HepG2 (cell line): ENCODE results near the gene PARK7. TPM values are rescaled to one million over a fixed set of nuclear protein-coding genes. Genes with fewer than 3 reads are reported as not detected.

Experiments used
- ATAC-seq: fragments of 200-7000 bp; cut with Tn5 transposase; 3 replicates; pipeline ENCODE4 v1.9.1; 2020; ENCODE audit warnings: mild to moderate bottlenecking, moderate library complexity
- BruUV-seq: library from RNA; stranded (reverse); fragments of 400-500 nt; replicated peaks from 2 replicates; lab custom pipeline; 2021; lab: Mats Ljungman, UMichigan
- CTCF ChIA-PET: fragments of 300-600 bp; formaldehyde crosslinking; extraction: SDS; loops from one replicate; lab custom pipeline; 2021; ENCODE audit warnings: low total read pairs, inconsistent platforms, low intra/inter-chr PET ratio; lab: Yijun Ruan, JAX
- POLR2A ChIA-PET: fragments of 350-600 bp; sonication (Branson Sonifier 250); formaldehyde crosslinking; loops from one replicate; lab custom pipeline; 2020; ENCODE audit warnings: antibody characterized with exemption, inconsistent platforms; lab: Yijun Ruan, JAX
- DNase-seq: peaks from one replicate; pipeline ENCODE4 v3.0.0-alpha.2; 2015; ENCODE audit warnings: low spot score
- FAIRE-seq: peaks from 3 replicates; lab custom pipeline; 2011; peaks lifted over from hg19 to GRCh38; lab: Jason Lieb, UNC
- H2AFZ ChIP-seq: one replicate; pipeline ENCODE4 v1.6.1; 2011; ENCODE audit warnings: low read length, inconsistent platforms
- H3K27ac ChIP-seq: fragments of 300-600 bp; 3 replicates; pipeline ENCODE4 v1.8.0; 2011; ENCODE audit warnings: mixed run types, mild to moderate bottlenecking, mixed read lengths, low read length, inconsistent platforms; ENCODE audit not compliant: insufficient read depth; ENCODE audit errors: extremely low read length
- H3K27me3 ChIP-seq, 2 experiments: fragments of 200-600 bp in 1 of 2; 2 replicates in 1 of 2; 3 replicates in 1 of 2; pipeline versions ENCODE4 v1.6.0 to v1.8.0; 2011; ENCODE audit warnings: low read length in 2 of 2, mild to moderate bottlenecking in 2 of 2, moderate library complexity in 2 of 2, inconsistent platforms in 1 of 2; ENCODE audit not compliant: insufficient read depth in 2 of 2, control insufficient read depth in 1 of 2
- H3K36me3 ChIP-seq, 2 experiments: fragments of 200-600 bp in 1 of 2; replicated peaks in 1 of 2; 2 replicates in 1 of 2; 3 replicates in 1 of 2; pipeline versions ENCODE4 v1.5.1 to v1.8.0; 2011; ENCODE audit warnings: low read length in 2 of 2, inconsistent platforms in 1 of 2; ENCODE audit not compliant: insufficient read depth in 2 of 2, control insufficient read depth in 1 of 2
- H3K4me1 ChIP-seq: 2 replicates; pipeline ENCODE4 v1.5.1; 2012; ENCODE audit warnings: low read length, inconsistent platforms; ENCODE audit not compliant: insufficient read depth
- H3K4me2 ChIP-seq: 2 replicates; pipeline ENCODE4 v1.6.0; 2011; ENCODE audit warnings: low read depth, low read length, inconsistent platforms
- H3K4me3 ChIP-seq, 3 experiments: fragments of 200-600 bp in 1 of 3; sonication (generic), shearing (Covaris generic) in 1 of 3; replicated peaks in 1 of 3; 2 replicates each; pipeline ENCODE4 v1.5.1; 2011 to 2016; ENCODE audit warnings: low read length in 3 of 3, inconsistent platforms in 2 of 3, low read depth in 2 of 3, mild to moderate bottlenecking in 2 of 3, control low read depth in 1 of 3, mixed read lengths in 1 of 3; ENCODE audit not compliant: insufficient read depth in 1 of 3
- H3K79me2 ChIP-seq: one replicate; pipeline ENCODE4 v1.6.1; 2011; ENCODE audit warnings: low read length, inconsistent platforms; ENCODE audit not compliant: insufficient read depth
- H3K9ac ChIP-seq: 2 replicates; pipeline ENCODE4 v1.6.0; 2011; ENCODE audit warnings: mild to moderate bottlenecking, low read depth, low read length, inconsistent platforms; ENCODE audit not compliant: insufficient read depth
- H3K9me3 ChIP-seq: 2 replicates; pipeline ENCODE4 v1.5.1; 2012; ENCODE audit warnings: mild to moderate bottlenecking, low read length
- H4K20me1 ChIP-seq: 2 replicates; pipeline ENCODE4 v1.6.0; 2011; ENCODE audit warnings: inconsistent platforms, mild to moderate bottlenecking, low read length, moderate library complexity; ENCODE audit not compliant: insufficient read depth
- AGO2 ChIP-seq: fragments of 200-400 bp; formaldehyde crosslinking; optimal IDR thresholded peaks from 2 replicates; pipeline ENCODE3; 2017; ENCODE audit warnings: mild to moderate bottlenecking, low read depth, low read length, moderate library complexity
- CREM ChIP-seq, 2 experiments: sonication (generic) in 1 of 2; formaldehyde crosslinking in 1 of 2; IDR thresholded peaks; 2 replicates each; pipeline versions ENCODE4 v1.4.0 to v1.6.1; 2016 to 2020; ENCODE audit warnings: antibody characterized with exemption in 1 of 2, mild to moderate bottlenecking in 1 of 2, missing genetic modification reagents in 1 of 2
- KAT8 ChIP-seq: IDR thresholded peaks from 2 replicates; pipeline ENCODE4 v1.6.1; 2016; ENCODE audit warnings: missing genetic modification reagents, missing compliant biosample characterization
- MED8 ChIP-seq: sonication (generic); formaldehyde crosslinking; IDR thresholded peaks from 2 replicates; pipeline ENCODE4 v1.8.1; 2023; ENCODE audit warnings: mild to moderate bottlenecking, missing genetic modification reagents; ENCODE audit not compliant: insufficient replicate concordance
- PAF1 ChIP-seq: IDR thresholded peaks from 2 replicates; pipeline ENCODE4 v1.6.1; 2016; ENCODE audit warnings: missing genetic modification reagents, missing compliant biosample characterization
- RBFOX2 ChIP-seq: fragments of 200-400 bp; formaldehyde crosslinking; IDR thresholded peaks from 2 replicates; pipeline ENCODE4 v1.6.1; 2017; ENCODE audit warnings: low read depth, mild to moderate bottlenecking, low read length
- REST ChIP-seq, 2 experiments: IDR thresholded peaks; 2 replicates each; pipeline ENCODE4 v1.6.1; 2011 to 2012; ENCODE audit warnings: low read length in 2 of 2, borderline replicate concordance in 1 of 2, low read depth in 1 of 2, mild to moderate bottlenecking in 1 of 2, moderate library complexity in 1 of 2
- RORA ChIP-seq: sonication (generic); formaldehyde crosslinking; IDR thresholded peaks from 2 replicates; pipeline ENCODE4 v1.5.0; 2020; ENCODE audit warnings: mild to moderate bottlenecking, missing genetic modification reagents, moderate library complexity
- RXRB ChIP-seq: IDR thresholded peaks from 2 replicates; pipeline ENCODE4 v1.6.1; 2016; ENCODE audit warnings: borderline replicate concordance, missing genetic modification reagents, missing compliant biosample characterization
- SMAD1 ChIP-seq: sonication (generic); formaldehyde crosslinking; IDR thresholded peaks from 2 replicates; pipeline ENCODE4 v1.4.0; 2020; ENCODE audit warnings: missing genetic modification reagents, low read depth, mild to moderate bottlenecking, borderline replicate concordance
- SSRP1 ChIP-seq: IDR thresholded peaks from 2 replicates; pipeline ENCODE4 v1.6.1; 2016; ENCODE audit warnings: control low read depth
- YEATS4 ChIP-seq: sonication (generic); formaldehyde crosslinking; IDR thresholded peaks from 2 replicates; pipeline ENCODE4 v1.4.0; 2020; ENCODE audit warnings: missing genetic modification reagents, borderline replicate concordance
- ZFP36L1 ChIP-seq: sonication (generic); formaldehyde crosslinking; IDR thresholded peaks from 2 replicates; pipeline ENCODE4 v1.8.0; 2022; ENCODE audit warnings: mild to moderate bottlenecking, missing genetic modification reagents, moderate library complexity
- ZNF335 ChIP-seq: sonication (generic); formaldehyde crosslinking; IDR thresholded peaks from 2 replicates; pipeline ENCODE4 v1.4.0; 2020; ENCODE audit warnings: missing genetic modification reagents
- WGBS: methylation state at CpG from one replicate; pipeline ENCODE4 v1.1.6; 2017; ENCODE audit warnings: low lambda C conversion rate; 5-methylcytosine and 5-hydroxymethylcytosine counted together
- in situ Hi-C: cut with HindIII; loops from 2 replicates; pipeline ENCODE4 v1.10.0; 2017; ENCODE audit warnings: low pct_unique_long_range_greater_than_20kb; ENCODE audit not compliant: extremely low pct_ligation_motif_present
- intact Hi-C: fragments of 100-400 bp; cut with micrococcal nuclease; formaldehyde crosslinking; loops from one replicate; pipeline ENCODE4 v1.10.0; 2022; ENCODE audit not compliant: unreplicated experiment
- polyA plus RNA-seq, 8 experiments: library from polyadenylated mRNA; depleted of rRNA in 3 of 8; stranded (reverse) in 7 of 8; unstranded in 1 of 8; fragments of >200 nt; fragmentation: Illumina TruSeq in 4 of 8; extraction: Trizol in 4 of 8; gene quantifications; 2 replicates each; pipeline versions ENCODE4 v1.2.1 to v1.2.3, GENCODE V29; 2011 to 2016; ENCODE audit warnings: low read depth in 4 of 8, missing spikeins in 1 of 8, mixed read lengths in 1 of 8; ENCODE audit not compliant: insufficient read depth in 1 of 8
- total RNA-seq, 5 experiments: library from RNA; depleted of rRNA; stranded (reverse); fragments of >200 nt; fragmentation: Illumina TruSeq; extraction: Trizol; gene quantifications; 2 replicates each; pipeline ENCODE4 v1.2.3, GENCODE V29; 2016; ENCODE audit warnings: low read depth in 1 of 5
- TF ChIP-seq, protein P1 (sequence below): IDR thresholded peaks from 2 replicates; pipeline ENCODE4 v1.6.1; 2016

PARK7 gene
- total and polyA plus RNA-seq, 2 of the 13 experiments (the other 11 are each of a cell fraction or from before 2014, with no cell fraction given) = 212 to 296 TPM

- 0 out of 4 replicates have a peak, but pooled peaks of 1 of the 2 experiments have one; percentile 1 for TF ChIP-seq REST (IDR thresholded peaks at IDR 0.05; ENCODE audit: borderline replicate concordance in 1 of 2, low read depth in 1 of 2, low read length in 2 of 2)
- peak; percentile 14; the same call in 1 of the 2 replicates for TF ChIP-seq CREM (IDR thresholded peaks at IDR 0.05)
- TF ChIP-seq CREM (CRISPR knock-in tag; IDR thresholded peaks at IDR 0.05) = no peak
- TF ChIP-seq SMAD1 (CRISPR knock-in tag) = no peak
- TF ChIP-seq RORA (CRISPR knock-in tag) = no peak
- TF ChIP-seq KAT8 = peak; percentile 9; the same call in 1 of the 2 replicates
Measured at GRCh38 chr1:8023995-8024313, 62.4 kb downstream of the PARK7 start (continued).

DNA sequence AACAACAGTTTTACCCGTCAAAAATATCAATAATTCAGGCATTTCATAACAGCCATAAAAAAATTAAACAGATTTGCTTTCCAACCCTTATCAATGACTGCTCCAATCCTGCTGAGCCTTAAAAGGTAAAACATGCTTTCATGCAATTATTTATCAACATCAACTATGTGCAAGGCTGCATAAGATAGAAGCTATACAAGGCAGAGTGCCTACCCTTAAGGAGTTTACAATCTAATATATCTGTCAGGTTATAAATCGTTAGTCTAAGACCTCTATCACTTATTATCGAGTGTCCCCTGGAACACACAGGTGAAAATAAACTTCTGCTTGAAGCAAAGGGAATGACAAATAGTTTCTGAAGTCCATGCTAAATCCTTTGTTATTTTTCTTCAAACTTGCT is 62.8 kb downstream of the PARK7 start:
- H3K36me3 ChIP-seq = peaks cover 5 to 46% of the 10 kb centered on the region in 2 experiments; a peak in 4 of 5 replicates
- no peak for ATAC-seq
- intact Hi-C loops = loop anchor here (10.0 kb wide), 1 partner anchor 130 kb away; no protein-coding TSS in a partner anchor
- no peak overlapping the region for H2AFZ ChIP-seq
- CTCF ChIA-PET = no interaction called here
- peaks cover 67% of the 10 kb centered on the region for H4K20me1 ChIP-seq
- peak overlapping the region; percentile 71 for H3K27ac ChIP-seq
- POLR2A ChIA-PET = interaction anchor here (0.8 to 2.5 kb wide), 8 partner anchors 8 to 292 kb away, joined by 3 to 9 read pairs (median 4); no protein-coding TSS in a partner anchor
- FAIRE-seq = no peak
- peaks cover 36% of the 10 kb centered on the region for H3K4me1 ChIP-seq
- H3K79me2 ChIP-seq = peaks cover 87% of the 10 kb centered on the region
- in situ Hi-C loops = loop anchor here (10.0 kb wide), 1 partner anchor 210 kb away; no protein-coding TSS in a partner anchor
- WGBS = 0% methylated on average over 3 of the region's 3 CpGs
- no peak for DNase-seq
- peak overlapping the region; percentile 74 for H3K4me2 ChIP-seq
- no peaks in the 10 kb centered on the region for H3K9me3 ChIP-seq
- peak overlapping the region; percentile 100 for H3K9ac ChIP-seq
- peak overlapping the region; percentile 88 to 100 (median 94) for H3K4me3 ChIP-seq
- H3K27me3 ChIP-seq = peaks cover 0 to 5% of the 10 kb centered on the region in 2 experiments; a peak in 1 of 5 replicates
- BruUV-seq = no TSS peak
- TF ChIP-seq AGO2 (peak; percentile 57), YEATS4 (peak; percentile 35; the same call in 1 of the 2 replicates), PAF1 (CRISPR knock-in tag) (peak; percentile 78), RXRB (CRISPR knock-in tag) (no peak), SSRP1 (CRISPR knock-in tag) (0 out of 2 replicates have a peak, but pooled peaks have one; percentile 13), MED8 (CRISPR knock-in tag) (no peak), KAT8 (0 out of 2 replicates have a peak, but pooled peaks have one; percentile 6), RBFOX2 (peak; percentile 83), ZNF335 (CRISPR knock-in tag) (0 out of 2 replicates have a peak, but pooled peaks have one; percentile 12), ZFP36L1 (CRISPR knock-in tag) (0 out of 2 replicates have a peak, but pooled peaks have one; percentile 13)
- TF ChIP-seq, protein P1, sequence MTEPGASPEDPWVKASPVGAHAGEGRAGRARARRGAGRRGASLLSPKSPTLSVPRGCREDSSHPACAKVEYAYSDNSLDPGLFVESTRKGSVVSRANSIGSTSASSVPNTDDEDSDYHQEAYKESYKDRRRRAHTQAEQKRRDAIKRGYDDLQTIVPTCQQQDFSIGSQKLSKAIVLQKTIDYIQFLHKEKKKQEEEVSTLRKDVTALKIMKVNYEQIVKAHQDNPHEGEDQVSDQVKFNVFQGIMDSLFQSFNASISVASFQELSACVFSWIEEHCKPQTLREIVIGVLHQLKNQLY (CRISPR knock-in tag) = 0 out of 2 replicates have a peak, but pooled peaks have one; percentile 12
